Measurements from ENCODE around the gene FGF1.

FGF1 gene

DNA sequence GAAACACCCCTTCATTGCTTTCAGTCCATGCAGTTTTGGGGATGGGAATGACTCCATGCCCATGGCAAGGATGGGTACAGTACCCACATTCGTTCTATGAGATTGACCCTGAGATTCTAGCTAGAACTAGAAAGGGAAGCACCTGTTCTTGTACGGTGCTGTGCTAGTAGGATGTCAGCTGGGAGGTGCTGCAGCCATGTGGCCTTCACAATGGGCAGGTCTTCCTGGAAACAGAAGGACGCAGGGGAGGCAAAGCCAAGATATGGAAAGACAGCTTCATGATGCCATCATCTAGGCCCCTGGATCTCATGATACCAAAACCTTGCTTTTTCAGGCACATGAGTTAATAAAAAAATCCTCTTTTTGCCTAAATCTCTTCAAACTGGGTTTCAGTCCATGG lies 10.5 kb upstream of the FGF1 start:
- no peak for DNase-seq

DNA sequence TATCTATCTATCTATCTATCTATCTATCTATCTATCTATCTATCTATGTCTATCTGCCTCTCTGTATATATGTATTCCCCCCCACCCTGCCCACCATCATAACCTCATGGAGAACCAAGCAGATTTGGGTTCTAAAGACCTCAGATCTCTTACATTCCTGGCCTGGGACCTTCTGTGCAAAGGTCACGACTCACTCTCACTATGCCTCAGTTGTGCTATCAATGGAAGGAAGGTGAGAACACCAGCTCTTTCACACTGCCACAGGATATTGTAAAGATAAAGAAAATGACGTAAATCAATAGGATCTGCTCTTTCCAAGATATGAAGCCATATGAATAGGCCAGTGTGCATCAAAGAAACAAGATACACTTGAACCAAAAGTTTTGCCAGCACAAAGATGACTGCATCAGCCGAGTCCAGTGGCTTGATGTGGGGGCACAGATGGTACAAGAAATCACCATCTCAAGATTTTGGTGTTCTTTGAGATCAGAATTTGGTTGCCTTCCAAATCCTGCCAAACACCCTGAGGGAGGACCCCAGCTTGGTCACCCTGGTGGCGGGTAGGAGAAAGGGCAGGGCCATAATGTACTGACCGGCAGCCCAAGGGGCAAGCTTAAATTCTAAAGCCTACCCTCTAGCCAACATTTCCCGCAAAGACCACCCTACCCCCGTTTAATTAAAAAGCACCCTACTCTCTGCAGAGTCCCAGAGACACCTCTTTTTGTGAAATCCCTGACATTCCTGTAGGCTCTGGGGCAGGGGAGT lies 8.4 kb upstream of the FGF1 start:
- DNase-seq: no peak

DNA sequence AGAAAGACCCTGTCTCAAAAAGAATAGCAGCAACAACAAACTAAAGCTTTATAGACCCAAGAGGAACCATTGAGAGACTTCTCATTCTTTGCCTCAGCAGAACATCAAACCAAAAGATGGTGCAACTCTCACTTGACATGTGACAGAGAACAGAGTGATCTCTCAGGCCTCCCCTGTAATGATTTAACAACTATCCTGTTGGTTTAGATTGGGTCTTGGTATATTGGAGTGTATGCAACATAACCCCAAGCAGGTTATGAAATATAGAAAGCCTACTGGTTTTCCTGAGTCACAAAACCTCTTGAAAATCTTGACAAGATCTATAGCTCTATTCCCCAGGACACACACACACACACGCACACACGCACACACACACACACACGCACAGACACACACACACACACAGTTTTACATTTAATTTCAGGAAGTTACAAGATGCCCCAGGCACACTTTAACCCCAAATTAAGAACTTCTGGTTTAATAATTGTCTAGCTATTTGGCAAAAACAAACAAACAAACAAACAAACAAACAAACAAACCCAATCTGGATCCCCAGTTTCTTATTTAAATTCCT lies 6.5 kb upstream of the FGF1 start:
- no peak for DNase-seq

DNA sequence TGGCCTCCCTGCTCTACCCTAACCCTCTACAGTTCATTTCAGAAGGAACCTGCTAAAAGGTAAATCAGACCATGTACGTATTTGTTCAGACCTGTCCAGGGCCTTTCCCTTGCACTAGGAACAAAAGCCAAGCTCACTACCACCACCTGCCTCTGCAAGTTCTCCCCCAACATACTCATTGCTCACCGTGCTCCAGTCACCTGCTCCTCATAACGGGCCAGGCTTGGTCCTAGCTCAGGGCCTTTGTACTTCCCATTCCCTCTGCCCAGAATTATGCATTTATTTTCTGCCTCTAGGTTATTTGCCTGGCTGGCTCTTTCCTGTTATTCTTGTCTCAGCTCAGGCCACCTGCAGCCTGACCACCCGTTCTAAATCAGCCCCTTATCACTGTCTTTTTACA lies 4.8 kb upstream of the FGF1 start:
- DNase-seq: peak; percentile 25

DNA sequence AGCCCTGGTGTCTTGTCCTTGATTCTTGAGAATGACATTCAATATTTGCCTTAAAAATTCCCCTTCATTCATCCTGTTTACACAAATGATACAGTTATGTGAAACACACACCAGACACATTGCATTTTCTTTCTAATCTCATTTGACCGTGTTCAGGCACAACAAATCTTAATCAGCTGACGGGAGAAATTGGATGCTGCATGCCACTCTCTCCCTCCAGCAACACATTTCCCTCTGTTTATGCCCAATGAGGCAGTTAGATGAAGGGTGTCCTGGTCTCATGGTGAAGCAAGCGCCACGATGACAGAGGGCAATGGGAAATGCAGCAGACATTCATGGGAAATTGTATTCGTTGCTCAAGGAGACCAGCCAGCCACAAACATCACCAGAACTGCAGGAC lies 3.2 kb upstream of the FGF1 start:
- no peak for DNase-seq

DNA sequence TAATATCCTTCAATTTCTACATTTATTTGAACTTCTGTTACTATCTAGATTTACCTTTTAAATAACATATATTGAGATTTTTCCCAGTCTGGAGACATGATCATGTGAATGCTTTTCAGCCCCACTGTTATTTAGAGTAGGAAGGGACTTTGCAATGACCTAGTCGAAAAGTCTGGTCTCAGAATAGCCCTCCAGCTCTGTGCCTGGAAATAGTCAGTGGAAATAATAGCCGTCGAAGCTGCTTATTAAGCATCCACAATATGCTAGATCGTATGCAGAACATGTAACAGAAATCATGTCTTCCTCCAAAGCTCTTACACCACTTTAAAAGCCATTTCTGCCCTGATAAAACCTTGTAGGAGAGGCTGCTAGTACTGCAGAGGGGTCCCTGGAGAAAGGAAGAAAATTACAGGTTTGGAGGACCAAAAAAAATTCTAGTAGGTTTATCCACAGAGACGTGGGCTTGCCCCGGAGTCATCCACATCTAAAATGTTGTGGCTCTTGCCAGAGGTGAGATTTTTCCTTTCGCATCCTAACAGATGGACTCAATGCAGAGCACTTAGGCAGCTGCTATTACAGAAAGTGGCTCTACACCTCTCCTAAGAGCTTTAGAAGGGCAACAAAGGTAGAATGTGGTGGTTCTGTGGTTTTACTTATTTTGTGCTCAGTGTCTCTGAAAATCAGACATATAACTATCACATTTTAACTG lies 2.5 kb upstream of the FGF1 start:
- no peak for DNase-seq

DNA sequence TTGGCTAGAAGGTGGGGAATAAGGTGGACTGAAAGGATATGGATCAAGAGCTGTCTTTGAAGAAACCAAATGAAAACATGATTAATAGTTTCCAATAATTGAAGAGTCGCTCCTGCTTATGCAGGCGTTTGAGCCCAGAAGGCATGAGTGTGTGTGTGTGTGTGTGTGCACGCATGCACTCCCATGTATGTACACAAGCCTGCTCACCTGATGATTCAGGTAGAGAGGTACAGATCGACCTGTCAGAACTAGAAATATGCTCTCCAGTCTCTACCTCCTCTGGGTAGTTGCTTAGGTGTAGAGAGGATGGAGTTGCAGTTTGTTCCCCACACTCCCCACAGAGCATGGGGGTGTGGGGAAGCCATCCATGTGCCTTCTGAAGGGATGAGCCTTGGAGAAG lies 1.1 kb upstream of the FGF1 start:
- DNase-seq: no peak

DNA sequence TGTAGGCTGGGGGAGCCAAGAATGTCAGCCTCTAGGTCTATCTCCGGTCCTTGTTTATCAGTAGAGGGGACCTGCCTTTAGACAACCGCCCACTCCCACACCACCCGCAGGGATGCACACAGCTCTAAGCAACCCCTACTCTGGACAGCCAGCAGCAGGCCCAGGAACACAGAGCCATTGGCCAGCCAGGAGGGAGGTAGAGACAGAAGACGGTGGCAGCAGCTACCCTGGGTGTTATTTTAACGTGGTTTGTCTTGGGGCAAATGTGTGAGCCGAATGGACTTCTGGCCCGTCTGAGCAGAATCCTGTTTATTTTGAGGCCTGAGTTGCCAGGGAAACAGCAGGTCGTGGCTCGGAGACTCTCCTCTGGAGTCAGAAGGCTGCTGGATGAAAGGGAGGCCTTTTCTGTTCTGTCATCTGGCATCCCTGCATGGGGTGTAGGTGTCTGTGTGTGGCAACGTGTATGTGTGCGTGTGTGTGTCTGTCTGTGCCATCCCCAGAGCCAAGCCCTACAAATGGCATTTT lies 382 bp upstream of the FGF1 start:
- no peak for DNase-seq

DNA sequence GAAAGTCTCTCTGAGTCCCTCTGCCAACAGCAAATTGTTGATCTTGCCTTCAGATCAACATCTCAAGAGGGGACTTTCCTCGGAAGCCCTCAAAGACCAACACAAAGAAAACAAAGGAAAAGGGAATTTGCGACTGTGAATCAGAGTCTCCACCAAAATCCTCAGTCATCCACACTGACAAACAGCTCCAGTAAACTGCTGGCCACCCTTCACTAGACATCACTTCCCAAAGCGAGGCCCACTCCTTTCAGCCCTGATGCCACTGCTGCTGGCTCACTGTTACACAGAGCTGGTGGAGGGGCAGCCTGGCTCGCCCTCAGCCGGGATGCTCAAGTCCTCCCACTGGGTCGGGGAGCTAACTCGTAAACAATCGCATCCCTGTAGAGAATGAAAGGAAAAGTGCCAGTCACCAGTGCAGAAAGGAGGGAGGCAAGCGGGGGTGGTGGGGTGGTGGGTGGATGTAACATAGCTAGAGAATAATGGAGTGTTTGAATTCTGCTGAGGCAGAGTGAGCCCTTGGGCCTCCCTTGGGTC lies 1.3 kb downstream of the FGF1 start:
- DNase-seq: no peak

DNA sequence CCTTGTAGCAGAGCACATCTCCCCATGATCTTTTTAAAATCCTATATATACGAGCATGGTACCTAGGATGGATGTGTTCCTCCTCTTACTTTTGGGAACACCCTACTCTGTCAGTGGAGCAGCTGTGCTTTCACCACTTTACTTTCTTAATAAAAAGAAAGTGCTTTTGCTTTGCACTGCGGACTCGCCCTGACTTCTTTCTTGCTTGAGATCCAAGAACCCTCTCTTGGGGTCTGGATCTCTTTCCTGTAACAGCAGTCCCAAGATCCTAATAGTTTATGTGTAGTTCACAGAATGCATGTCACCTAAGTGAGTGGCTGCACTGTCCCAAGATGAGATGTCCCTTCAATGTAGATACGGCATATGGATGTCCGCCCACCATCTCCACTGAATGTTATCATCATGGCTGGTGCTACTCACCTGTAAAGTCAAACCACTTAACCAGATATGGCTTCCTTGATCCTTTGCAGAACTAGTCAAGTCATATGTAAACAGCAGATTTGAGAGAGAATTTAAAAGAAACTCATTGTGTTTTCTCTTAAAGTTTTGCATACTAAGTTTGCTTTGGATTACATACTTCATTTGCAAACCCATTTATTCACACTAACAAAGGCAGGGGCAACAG lies 1.9 kb downstream of the FGF1 start:
- DNase-seq: no peak

DNA sequence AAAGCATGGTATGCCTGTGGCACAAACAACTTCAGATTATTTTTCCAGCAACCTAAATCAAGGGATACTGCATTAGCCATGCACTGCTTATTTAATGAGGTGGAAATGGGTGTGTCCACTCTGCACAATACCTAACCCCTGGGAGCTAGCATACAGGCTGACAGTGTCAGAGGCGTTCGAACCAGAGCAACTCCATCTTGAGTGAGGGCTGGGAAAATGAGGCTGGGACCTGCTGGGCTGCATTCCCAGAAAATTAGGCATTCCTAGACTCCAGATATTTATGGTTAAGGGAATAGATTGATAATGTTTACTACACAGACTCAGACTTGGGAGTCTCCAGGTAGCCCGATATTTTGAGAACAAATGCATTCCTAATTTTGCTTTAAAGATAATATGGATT lies 2.8 kb downstream of the FGF1 start:
- no peak for DNase-seq

DNA sequence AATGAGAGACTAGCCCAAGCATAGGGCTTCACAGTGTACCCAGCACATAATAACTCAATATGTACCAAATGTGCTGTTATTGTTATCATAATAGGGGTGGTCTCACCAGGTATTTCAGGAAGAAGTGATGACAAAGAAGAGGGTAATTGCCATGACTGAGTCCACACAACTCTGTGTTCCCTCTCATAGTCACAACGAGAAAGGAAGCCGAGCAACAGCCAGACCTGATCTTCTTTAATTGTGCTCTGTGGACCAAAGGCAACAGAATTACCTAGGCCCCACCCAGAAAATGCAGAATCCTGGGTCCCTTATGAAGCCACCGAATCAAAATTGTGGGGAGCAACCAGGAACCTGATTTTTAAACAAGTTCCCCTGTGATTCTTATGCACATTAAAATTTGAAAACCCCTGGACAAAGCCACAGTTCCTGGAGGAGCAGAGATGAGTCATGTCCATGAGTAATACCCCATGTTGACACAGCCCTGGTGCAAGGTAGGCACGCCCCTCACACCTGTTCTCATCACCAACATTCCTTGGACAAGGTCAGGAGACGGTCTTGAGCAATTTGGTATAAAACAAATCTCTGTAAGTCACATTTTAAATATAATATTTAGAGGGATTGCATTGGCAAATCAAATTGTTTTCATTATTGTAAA lies 5.2 kb downstream of the FGF1 start:
- DNase-seq: peak; percentile 40

DNA sequence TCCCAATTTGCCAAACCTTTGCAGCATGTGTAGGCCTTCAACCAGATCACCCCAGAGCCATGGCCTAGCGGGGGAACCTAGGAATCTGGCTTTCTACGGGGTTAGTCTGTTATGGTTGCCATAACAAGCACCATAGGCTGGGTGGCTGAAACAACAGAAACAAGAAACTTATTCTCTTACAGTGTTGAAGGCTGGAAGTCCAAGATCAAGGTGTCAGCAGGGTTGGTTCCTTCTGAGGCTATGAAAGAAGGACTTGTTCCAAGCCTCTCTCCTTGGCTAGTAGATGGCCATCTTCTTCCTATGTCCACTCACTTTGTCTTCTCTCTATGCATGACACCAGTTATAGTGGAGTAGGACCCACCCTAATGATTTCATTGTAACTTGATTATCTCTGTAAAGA lies 6.1 kb downstream of the FGF1 start:
- no peak for DNase-seq

DNA sequence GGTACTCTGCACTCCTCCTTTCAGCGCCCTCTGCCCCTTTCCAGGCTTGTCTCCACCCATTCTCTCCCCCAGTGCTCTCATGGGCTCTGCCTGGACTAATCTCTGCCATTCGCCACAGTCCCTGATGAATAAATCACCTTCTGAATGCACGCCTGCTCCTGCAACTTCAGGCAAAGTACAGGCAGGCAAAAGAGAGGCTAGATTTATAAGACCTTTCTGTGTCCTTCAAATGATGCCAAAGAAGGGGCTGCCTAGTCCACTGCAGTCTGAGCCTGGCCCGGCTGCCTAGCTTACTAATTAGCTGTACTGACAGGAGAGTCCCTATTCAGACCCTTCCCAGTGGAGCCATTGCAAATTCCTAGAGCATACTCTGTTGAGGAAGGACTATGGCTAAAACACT lies 7.4 kb downstream of the FGF1 start:
- DNase-seq: no peak

DNA sequence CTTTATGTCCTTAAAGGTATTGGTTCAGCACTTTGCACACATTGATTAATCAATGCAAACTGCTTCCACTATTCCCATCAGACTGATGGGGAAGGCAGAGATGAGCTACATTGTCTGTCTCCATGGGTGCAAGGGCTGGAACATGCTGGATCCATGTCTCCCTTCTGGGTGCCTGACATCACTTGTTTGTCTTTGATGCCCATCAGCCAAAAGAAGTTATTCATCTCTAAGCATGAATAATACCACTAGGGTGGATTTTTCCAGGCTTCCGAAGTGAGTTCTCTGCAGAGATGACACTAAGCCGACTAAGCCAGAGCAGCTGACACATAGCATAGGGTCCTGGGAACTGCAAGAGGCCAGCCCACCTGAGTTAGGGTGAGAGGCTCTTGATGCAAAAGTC lies 8.7 kb downstream of the FGF1 start:
- no peak for DNase-seq

DNA sequence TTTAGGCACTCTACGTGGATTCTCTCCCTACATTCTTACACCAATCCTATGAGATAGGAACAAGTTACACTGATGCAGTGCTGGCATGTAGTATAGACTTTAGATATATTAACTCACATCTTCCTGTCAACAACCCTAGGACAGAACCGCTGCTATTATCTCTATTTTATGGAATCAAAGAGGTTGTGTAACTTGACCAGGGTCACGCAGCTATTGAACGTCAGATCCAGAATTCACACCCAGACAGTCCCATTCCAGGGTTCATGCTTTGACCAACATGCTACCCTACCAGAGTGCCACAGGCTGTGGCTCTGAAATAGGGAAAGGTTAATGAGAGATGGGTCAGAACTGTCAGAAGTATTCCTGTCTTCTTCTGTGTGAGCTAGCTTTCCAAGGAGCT lies 9.6 kb downstream of the FGF1 start:
- no peak for DNase-seq

DNA sequence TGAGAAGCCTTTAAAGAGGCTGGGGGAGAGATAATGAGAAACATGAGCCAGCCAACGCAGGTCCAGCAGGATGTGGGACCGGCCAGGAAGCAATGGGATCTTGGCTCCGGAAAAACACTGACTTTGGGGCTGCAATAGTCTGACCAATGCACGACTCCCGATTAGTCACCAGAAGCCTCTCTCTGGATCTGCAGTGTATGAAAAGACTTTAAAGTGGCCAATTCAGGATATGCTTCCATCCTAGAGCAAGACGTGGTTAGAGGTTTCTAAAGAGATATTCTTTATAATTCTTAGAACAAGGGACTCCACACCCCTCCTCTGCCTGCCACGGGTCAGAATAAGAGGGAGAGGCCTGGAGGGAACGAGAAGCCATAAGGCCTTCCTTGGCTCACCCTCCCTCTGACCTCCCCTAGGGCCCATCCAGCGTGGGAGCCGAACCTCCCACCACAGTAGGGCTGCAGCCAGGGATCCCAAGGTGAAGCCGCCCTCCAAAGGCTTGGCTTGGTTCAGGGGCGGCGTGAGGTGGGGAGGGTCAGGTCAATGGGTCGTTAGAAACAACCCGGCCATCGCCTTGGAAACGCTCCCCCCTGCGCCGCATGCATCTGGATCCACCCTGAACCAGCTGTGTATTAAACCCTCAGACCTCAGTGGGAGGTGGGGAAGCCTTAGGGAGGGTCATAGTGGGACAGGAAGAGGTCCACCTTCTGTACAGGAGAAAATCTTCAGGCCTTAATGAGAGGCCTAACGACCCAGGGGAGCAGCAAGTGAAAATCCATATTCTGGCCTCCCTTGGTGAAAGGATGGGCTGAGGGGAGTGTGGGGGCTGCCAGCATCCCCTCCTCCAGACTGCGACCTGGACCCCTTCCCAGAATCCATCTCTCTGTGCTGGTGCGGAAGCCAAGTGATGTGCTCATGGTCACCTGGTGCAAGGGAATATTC lies 11.1 kb downstream of the FGF1 start:
- DNase-seq: no peak

DNA sequence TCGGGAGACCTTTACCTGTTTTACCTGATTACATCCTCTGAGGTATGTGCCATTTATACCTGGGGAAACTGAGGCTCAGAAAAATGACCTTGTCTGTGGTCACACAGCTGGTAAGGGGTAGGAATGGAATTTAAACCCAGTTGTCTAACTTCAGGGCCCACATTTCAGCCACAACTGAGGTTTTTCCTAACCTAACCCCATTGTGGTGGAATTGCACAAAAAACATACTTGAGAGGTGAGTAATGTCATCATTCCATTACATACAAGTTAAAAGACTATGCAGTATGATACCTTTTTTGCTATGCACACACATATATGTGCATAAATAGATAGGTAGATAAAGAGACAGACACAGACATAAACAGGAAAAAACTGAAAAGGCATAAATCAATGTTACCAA lies 14.1 kb downstream of the FGF1 start:
- DNase-seq: no peak

DNA sequence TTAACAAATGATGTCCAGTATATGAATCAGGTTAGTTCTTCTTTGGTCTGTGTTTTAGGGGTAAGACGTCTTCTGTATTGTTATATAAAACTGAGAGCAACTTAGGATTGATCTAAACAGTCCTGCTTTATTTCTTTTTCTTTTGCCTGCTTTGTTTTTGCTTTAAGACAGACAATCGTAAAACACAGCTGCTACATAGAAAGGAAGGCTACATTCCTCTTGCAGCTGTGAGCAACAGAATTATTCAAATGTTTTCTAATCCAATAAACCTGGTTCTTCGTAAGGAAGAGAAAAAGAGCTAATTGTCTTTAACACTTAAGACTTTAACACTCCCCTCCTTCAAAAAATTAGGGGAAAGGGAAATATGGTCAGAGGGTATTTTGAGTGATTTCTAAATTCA lies 14.6 kb downstream of the FGF1 start:
- DNase-seq: no peak

DNA sequence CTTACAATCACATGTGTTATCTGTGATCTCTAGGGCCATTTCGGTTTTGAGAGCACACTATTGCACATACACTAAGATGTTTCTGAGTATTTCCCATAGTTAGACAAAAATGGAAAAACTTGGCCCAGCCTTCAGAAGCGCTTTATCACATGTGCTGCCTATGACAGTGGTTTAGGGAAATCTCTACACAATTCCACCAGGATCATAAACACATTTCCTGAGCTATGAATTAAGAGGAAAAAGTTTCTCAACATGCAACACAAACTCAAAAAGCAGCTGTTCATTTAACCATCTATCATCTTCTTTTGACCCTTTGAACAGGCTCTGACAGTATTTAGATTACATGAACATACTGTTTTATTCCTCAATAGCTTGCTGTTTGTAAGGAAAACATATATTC lies 15.1 kb downstream of the FGF1 start:
- DNase-seq: no peak

DNA sequence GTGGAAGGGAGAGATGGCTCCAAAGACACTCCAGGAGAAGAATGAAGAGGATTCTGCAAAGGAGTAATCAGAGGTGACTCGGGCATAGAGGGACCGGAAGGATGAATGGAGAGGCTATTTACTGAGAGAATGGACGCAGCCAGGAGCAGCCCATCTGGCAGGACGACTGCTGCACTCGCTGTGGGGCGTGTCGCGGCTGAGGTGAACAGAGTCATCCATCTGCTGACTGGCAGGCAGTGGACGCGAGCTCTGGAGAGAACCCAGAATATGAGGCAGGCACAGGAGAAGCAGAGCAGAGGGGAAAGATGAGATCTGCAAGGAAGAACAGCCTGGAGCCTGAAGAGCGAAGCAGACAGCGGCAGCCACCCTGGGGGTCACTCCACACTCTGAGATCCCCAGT lies 16.4 kb downstream of the FGF1 start:
- DNase-seq: no peak

DNA sequence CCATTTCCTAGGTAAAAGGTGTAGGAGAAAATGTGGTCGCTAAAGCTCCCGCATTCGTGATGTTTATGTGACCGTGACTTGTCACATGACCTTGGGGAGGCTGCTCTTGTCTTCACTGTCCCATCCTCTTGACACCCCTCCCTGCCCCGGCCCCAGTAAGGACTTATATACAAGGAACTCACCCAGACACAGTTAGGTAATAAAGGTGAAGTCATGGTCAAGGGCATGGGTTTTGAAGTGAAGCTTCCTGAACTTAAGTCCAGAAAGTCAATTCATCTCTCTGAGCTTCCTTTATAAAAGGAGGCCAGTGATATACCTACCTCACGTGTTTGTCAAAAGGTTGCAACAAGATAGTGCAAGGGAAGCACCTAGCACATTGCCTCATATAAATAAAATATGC lies 17.6 kb downstream of the FGF1 start:
- no peak for DNase-seq
